ENCODE measurements around the gene COL6A2.

The COL6A2 gene

GRCh38 chr21:46110499-46111192 lies 12.7 kb downstream of the COL6A2 start:
- H3K4me2 ChIP-seq (ENCODE audit: low read length): no peak overlapping the region
- no peaks in the 10 kb centered on the region for H4K20me1 ChIP-seq (ENCODE audit: control insufficient read depth, insufficient read depth, low read depth, low read length)
- no peaks in the 10 kb centered on the region for H3K9me2 ChIP-seq (replicated peaks; ENCODE audit: control insufficient read depth, low read length)
- H3K79me2 ChIP-seq (ENCODE audit: control insufficient read depth, low read length): no peaks in the 10 kb centered on the region
- H3K27ac ChIP-seq (ENCODE audit: low read depth, low read length): no peak overlapping the region
- no peak overlapping the region for H3K4me3 ChIP-seq (ENCODE audit: low read length)
- H3F3A ChIP-seq (ENCODE audit: control insufficient read depth, insufficient read depth): no peaks in the 10 kb centered on the region
- no peaks in the 10 kb centered on the region for H3K4me1 ChIP-seq (ENCODE audit: control insufficient read depth, low read length)
- TF ChIP-seq CTCF (IDR thresholded peaks at IDR 0.05; ENCODE audit: low read depth, low read length, poor library complexity, severe bottlenecking) (no peak), EZH2phosphoT487 (IDR thresholded peaks at IDR 0.05; ENCODE audit: borderline replicate concordance, low read length) (no peak)
- no peaks in the 10 kb centered on the region for H3K36me3 ChIP-seq (ENCODE audit: control insufficient read depth, low read length)
- no peaks in the 10 kb centered on the region for H3K27me3 ChIP-seq (ENCODE audit: control insufficient read depth, low read length)
- peaks cover 29% of the 10 kb centered on the region; the same call in 1 of the 2 replicates for H3K9me3 ChIP-seq (ENCODE audit: control insufficient read depth, insufficient read depth, low read length)

GRCh38 chr21:46111193-46111571 lies 13.3 kb downstream of the COL6A2 start:
- H3K9me2 ChIP-seq (replicated peaks; ENCODE audit: control insufficient read depth, low read length): no peaks in the 10 kb centered on the region
- H3K27ac ChIP-seq (ENCODE audit: low read depth, low read length): no peak overlapping the region
- TF ChIP-seq EZH2phosphoT487 (IDR thresholded peaks at IDR 0.05; ENCODE audit: borderline replicate concordance, low read length) (no peak), CTCF (IDR thresholded peaks at IDR 0.05; ENCODE audit: low read depth, low read length, poor library complexity, severe bottlenecking) (no peak)
- no peaks in the 10 kb centered on the region for H3K4me1 ChIP-seq (ENCODE audit: control insufficient read depth, low read length)
- no peak overlapping the region for H3K4me2 ChIP-seq (ENCODE audit: low read length)
- no peaks in the 10 kb centered on the region for H3F3A ChIP-seq (ENCODE audit: control insufficient read depth, insufficient read depth)
- no peaks in the 10 kb centered on the region for H4K20me1 ChIP-seq (ENCODE audit: control insufficient read depth, insufficient read depth, low read depth, low read length)
- H3K79me2 ChIP-seq (ENCODE audit: control insufficient read depth, low read length): no peaks in the 10 kb centered on the region
- H3K27me3 ChIP-seq (ENCODE audit: control insufficient read depth, low read length): no peaks in the 10 kb centered on the region
- peaks cover 31% of the 10 kb centered on the region; the same call in 1 of the 2 replicates for H3K9me3 ChIP-seq (ENCODE audit: control insufficient read depth, insufficient read depth, low read length)
- no peaks in the 10 kb centered on the region for H3K36me3 ChIP-seq (ENCODE audit: control insufficient read depth, low read length)
- no peak overlapping the region for H3K4me3 ChIP-seq (ENCODE audit: low read length)

GRCh38 chr21:46111857-46112724 lies 14.2 kb downstream of the COL6A2 start:
- Histone ChIP-seq H3K9me3 (ENCODE audit: control insufficient read depth, insufficient read depth, low read length) (peaks cover 31% of the 10 kb centered on the region; the same call in 1 of the 2 replicates), H3K4me1 (ENCODE audit: control insufficient read depth, low read length) (no peaks in the 10 kb centered on the region)
- no peak for TF ChIP-seq EZH2phosphoT487 (IDR thresholded peaks at IDR 0.05; ENCODE audit: borderline replicate concordance, low read length)
- no peak for TF ChIP-seq CTCF (IDR thresholded peaks at IDR 0.05; ENCODE audit: low read depth, low read length, poor library complexity, severe bottlenecking)

More at GRCh38 chr21:46111857-46112724, 14.2 kb downstream of the COL6A2 start:
- Histone ChIP-seq H3K27me3 (ENCODE audit: control insufficient read depth, low read length) (no peaks in the 10 kb centered on the region), H3K36me3 (ENCODE audit: control insufficient read depth, low read length) (no peaks in the 10 kb centered on the region), H3K4me3 (ENCODE audit: low read length) (no peak overlapping the region), H3F3A (ENCODE audit: control insufficient read depth, insufficient read depth) (no peaks in the 10 kb centered on the region), H4K20me1 (ENCODE audit: control insufficient read depth, insufficient read depth, low read depth, low read length) (no peaks in the 10 kb centered on the region), H3K79me2 (ENCODE audit: control insufficient read depth, low read length) (no peaks in the 10 kb centered on the region), H3K9me2 (replicated peaks; ENCODE audit: control insufficient read depth, low read length) (no peaks in the 10 kb centered on the region), H3K4me2 (ENCODE audit: low read length) (no peak overlapping the region), H3K27ac (ENCODE audit: low read depth, low read length) (no peak overlapping the region)

All from DOHH2 (cell line).